NCI-H146 treated with DMSO at 0.1 percent for 48 hours (cell line): ENCODE data around the gene SYT4.
"Not testable (repeated sequence)": the region's sequence is repeated elsewhere in the genome, so short reads cannot be mapped to it uniquely, and the experiment has no call there.

Experiments
- DNase-seq: peaks from one replicate; lab custom pipeline; 2025; ENCODE audit not compliant: unreplicated experiment; lab: John Stamatoyannopoulos, UW

The SYT4 gene, protein sequence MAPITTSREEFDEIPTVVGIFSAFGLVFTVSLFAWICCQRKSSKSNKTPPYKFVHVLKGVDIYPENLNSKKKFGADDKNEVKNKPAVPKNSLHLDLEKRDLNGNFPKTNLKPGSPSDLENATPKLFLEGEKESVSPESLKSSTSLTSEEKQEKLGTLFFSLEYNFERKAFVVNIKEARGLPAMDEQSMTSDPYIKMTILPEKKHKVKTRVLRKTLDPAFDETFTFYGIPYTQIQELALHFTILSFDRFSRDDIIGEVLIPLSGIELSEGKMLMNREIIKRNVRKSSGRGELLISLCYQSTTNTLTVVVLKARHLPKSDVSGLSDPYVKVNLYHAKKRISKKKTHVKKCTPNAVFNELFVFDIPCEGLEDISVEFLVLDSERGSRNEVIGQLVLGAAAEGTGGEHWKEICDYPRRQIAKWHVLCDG

DNA sequence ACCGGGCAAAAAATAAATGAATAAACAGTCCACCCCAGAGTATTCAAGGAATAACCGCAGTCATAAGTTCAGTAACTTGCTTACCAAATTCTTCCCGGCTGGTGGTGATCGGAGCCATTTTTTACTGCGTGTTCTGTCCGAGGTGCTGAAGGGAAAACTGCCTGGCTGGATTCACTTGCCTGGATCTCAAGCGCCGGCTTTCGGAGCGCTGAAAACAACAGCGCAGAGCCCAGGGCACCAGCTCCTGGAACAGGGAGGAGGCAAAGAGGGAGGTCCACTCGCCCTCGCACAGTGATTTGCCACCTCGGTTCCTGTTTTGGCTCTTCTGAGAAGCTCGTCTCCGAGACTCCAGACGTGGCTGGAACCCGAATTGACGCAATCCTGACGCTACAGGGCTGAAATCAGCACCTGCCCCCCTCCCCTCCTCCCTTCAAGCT is at the start of gene SYT4:
Gene SYT4, minus strand, starts transcription at position 327 of the 437 bp plus-strand sequence. Its CDS starts 209 bp downstream, at position 118.
- peak; percentile 96 for DNase-seq

DNA sequence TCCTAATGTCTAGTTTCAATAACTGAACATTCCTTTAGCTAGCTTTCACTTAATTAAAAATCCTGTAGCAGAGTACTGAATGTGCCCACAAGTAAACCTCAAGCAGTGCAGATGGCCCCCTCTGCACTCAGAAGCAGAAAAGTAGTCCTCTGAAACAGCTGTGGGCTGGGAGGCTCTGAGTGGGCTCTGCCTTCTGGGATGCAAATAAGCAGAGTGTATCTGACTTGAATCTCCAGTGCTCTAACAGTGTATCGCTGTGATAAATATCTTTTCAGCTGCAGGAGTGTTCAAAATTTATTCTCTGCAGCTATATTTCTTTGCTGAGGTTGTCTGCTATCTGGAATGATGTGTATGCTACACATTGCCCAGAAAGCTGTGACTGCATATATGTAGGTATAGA is 44.8 kb upstream of the SYT4 start:
- DNase-seq: no peak

GRCh38 chr18:43314941-43315340 is 37.7 kb upstream of the SYT4 start:
- DNase-seq: no peak

GRCh38 chr18:43312891-43313290 is 35.6 kb upstream of the SYT4 start:
- no peak for DNase-seq

DNA sequence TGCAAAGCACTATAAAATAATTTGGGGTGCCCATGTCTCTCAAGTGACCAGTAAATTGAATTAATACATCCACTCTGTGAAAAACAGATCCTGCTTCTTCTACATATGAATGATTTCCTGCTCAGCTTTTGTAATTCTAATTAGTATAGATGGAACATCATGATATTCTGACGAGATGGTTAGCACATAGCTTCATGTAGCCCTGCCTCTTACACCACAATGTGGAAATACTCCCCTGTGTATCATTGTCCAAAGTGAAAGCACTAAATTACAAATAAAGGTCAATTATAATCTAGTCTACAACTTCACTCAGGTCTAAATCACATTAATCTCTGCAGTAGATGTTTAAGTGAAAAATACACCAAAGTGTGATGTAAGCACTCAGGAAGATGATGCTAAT is 32.9 kb upstream of the SYT4 start:
- no peak for DNase-seq

DNA sequence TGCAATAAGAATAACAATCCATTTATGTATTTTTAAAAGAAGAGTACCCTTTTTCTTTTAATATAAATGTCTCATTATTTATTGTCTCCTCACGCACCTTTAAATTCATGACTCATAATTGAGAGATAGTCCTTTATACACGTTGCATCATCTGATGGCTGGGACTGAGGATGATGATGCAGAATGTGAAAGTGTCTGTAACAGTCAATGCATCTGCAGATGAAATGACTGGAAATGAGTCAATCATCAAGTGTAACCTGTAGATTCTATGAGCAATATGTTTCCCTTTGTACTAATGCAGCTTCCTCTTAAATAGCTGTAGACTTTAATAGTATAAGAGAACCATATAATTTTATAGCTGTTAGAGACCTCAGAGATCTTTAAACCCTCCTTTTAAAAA is 26.1 kb upstream of the SYT4 start:
- no peak for DNase-seq

DNA sequence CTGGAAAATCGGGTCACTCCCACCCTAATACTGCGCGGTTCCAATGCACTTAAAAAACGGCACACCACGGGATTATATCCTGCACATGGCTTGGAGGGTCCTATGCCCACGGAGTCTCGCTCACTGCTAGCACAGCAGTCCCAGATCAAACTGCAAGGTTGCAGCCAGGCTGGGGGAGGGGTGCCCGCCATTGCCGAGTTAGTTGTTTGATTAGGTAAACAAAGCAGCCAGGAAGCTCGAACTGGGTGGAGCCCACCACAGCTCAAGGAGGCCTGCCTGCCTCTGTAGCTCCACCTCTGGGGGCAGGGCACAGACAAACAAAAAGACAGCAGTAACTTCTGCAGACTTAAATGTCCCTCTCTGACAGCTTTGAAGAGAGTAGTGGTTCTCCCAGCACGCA is 8.9 kb upstream of the SYT4 start:
- not testable (repeated sequence) for DNase-seq

DNA sequence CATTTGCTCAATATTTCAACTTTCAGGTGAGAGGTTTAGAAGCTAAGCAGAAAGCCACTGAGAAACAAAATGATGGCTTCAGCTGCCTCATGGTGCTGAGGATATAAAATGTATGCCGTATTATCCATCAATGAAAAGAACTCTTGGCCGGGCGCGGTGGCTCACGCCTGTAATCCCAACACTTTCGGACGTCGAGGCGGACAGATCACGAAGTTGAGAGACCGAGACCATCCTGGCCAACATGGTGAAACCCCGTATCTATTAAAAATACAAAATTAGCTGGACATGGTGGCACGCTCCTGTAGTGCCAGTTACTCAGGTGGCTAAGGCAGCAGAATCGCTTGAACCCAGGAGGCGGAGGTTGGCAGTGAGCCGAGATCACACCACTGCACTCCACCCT is 6.0 kb upstream of the SYT4 start:
- no peak for DNase-seq

- peak; percentile 98 for DNase-seq
Measured at GRCh38 chr18:43279015-43279744, 1.9 kb upstream of the SYT4 start.

GRCh38 chr18:43278355-43278754 is 1.1 kb upstream of the SYT4 start:
- DNase-seq: peak; percentile 26

- peak; percentile 62 for DNase-seq
Measured at GRCh38 chr18:43276491-43276890, 799 bp downstream of the SYT4 start.

GRCh38 chr18:43275546-43275945 is 1.7 kb downstream of the SYT4 start:
- DNase-seq: no peak

GRCh38 chr18:43274526-43274925 is 2.8 kb downstream of the SYT4 start:
- no peak for DNase-seq

DNA sequence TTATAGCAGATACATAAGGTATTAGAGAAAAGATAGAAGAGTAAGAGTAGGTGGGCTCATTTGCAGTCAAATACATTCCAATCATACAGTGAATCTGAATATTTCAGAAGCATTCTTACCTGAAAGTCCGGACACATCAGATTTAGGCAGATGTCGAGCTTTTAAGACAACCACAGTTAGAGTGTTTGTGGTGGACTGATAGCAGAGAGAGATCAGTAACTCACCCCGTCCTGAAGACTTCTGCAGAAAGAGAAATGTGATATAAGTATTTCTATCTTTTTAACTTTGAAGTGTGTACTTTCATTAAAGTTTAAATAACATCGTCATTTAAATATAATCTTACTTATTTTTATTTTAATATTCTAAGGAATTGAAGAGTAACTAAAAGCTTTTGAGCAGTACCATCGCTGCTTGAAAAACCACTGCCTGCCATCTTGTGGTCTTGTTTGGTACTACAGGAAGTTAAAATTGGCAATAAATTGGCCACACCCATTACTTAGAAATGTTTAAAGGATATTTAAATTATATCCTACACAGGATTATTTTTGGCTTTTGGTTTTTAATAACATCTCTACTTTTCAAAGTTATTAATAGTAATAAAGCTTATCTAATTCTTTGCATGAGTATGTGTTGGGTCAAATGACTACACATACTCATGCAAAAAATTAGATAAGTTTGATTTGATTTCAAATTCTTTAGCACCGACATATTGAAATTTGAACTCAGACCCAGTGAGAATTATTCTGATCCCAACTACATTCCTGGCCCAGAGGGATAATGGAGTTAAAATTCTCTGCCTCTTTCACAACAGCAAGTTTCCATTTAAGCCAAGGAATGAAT is 5.5 kb downstream of the SYT4 start:
- peak; percentile 75 for DNase-seq

GRCh38 chr18:43267818-43268217 is 9.5 kb downstream of the SYT4 start:
- DNase-seq: no peak

DNA sequence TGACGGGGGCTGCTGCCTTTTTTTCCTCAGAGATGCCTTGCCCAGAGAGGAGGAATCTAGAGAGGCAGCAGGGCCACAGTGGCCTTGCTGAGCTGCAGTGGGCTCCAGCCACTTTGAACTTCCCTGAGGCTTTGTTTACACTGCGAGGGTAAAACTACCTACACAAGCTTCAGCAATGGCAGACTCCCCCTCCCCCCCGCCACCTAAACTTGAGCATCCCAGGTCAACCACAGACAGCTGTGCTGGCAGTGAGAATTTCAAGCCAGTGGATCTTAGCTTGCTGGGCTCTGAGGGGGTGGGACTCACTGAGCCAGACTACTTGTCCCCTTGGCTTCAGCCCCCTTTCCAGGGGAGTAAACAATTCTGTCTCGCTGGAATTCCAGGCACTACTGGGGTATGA is 11.8 kb downstream of the SYT4 start:
- no peak for DNase-seq

DNA sequence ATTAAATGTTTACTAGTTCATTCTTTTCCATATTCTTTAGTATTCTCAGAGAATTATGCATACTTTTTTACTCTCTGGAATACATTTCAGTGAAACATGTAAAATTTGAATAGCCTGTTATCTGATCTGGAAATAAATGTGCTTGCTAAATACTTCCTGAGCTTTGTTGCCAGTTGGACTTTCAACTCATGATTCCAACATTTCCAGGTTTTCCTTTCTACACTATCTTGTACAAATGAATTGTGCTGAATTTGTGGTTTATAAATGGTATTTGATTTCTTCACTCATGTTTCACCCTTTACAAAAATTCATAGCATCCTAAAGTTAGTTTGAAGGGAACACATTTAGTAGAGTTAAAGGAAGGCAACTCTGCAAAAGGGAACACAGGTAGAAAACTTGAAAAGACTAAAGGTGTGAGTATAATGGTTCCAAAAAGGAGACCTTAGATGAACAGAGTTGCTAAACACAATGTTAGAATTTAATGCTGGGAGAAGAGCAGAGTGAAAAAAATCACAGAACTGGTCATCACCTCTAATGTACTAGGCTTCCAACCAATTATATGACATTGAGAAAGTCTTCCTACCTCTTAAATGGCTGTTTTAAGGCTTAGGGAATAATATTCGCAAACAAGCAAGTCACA is 28.6 kb downstream of the SYT4 start:
- DNase-seq: no peak

- DNase-seq: no peak
Measured at GRCh38 chr18:43247944-43248343, 29.3 kb downstream of the SYT4 start.

GRCh38 chr18:43238429-43238828 is 38.9 kb downstream of the SYT4 start:
- no peak for DNase-seq

DNA sequence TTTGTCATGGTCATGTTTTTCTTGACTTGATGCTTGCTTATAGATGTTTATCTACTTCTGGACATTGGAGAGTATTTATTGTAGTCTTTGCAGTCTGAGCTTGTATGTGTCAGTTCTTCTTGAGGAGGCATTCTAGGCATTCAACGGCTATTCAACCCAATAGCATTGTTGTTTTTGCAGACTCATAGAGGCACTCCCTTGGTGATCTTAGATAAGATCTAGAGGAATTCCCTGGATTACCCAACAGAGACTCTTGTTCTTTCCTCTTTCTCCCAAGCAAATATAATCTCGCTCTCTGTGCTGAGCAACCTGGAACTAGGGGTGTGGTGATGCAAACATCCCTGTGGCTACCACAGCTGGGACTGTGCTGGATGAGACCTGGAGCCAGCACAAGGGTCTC is 40.4 kb downstream of the SYT4 start:
- no peak for DNase-seq

- no peak for DNase-seq
Measured at GRCh38 chr18:43234889-43235288, 42.4 kb downstream of the SYT4 start.
